OCI-LY1 (cell line): Measurements from ENCODE around the gene EEF1E1.

Experiments used
- H2AFZ ChIP-seq: fragments of 200-600 bp; sonication (generic), shearing (Covaris generic); 2 replicates; pipeline ENCODE4 v1.6.0; 2014; ENCODE audit warnings: antibody characterized with exemption, mild to moderate bottlenecking, low read length
- H3F3A ChIP-seq: fragments of 200-600 bp; sonication (generic), shearing (Covaris generic); 2 replicates; pipeline ENCODE4 v1.6.0; 2014; ENCODE audit warnings: mild to moderate bottlenecking, antibody characterized with exemption, low read length, moderate library complexity; ENCODE audit not compliant: insufficient read depth
- H3K27ac ChIP-seq: fragments of 200-600 bp; sonication (generic); 2 replicates; pipeline ENCODE4 v1.5.1; 2014; ENCODE audit warnings: low read length, mixed run types, mild to moderate bottlenecking, low read depth; ENCODE audit not compliant: poor library complexity, severe bottlenecking
- H3K27me3 ChIP-seq: fragments of 200-600 bp; sonication (generic); 2 replicates; pipeline ENCODE4 v1.6.0; 2014; ENCODE audit warnings: antibody characterized with exemption, mild to moderate bottlenecking, low read length, moderate library complexity; ENCODE audit not compliant: insufficient read depth
- H3K36me3 ChIP-seq: fragments of 200-600 bp; sonication (generic); 2 replicates; pipeline ENCODE4 v1.6.1; 2014; ENCODE audit warnings: mild to moderate bottlenecking, antibody characterized with exemption, low read length, moderate library complexity, mixed read lengths; ENCODE audit not compliant: insufficient read depth
- H3K4me1 ChIP-seq: fragments of 200-600 bp; sonication (generic); 2 replicates; pipeline ENCODE4 v1.5.1; 2014; ENCODE audit warnings: mild to moderate bottlenecking, low read length, moderate library complexity; ENCODE audit not compliant: insufficient read depth, severe bottlenecking
- H3K4me2 ChIP-seq: fragments of 200-600 bp; sonication (generic), shearing (Covaris generic); 2 replicates; pipeline ENCODE4 v1.6.1; 2014; ENCODE audit warnings: low read length
- H3K4me3 ChIP-seq: fragments of 200-600 bp; sonication (generic); 2 replicates; pipeline ENCODE4 v1.5.1; 2014; ENCODE audit warnings: low read length, low read depth, mild to moderate bottlenecking, mixed read lengths; ENCODE audit not compliant: poor library complexity, severe bottlenecking
- H3K79me2 ChIP-seq: fragments of 200-600 bp; shearing (Covaris generic); 2 replicates; pipeline ENCODE4 v1.6.1; 2016; ENCODE audit warnings: mixed run types, low read length, mixed read lengths; ENCODE audit not compliant: insufficient read depth
- H3K9ac ChIP-seq: fragments of 200-600 bp; sonication (generic), shearing (Covaris generic); 2 replicates; pipeline ENCODE4 v1.6.1; 2014; ENCODE audit warnings: mild to moderate bottlenecking, low read length, mixed read lengths
- H3K9me2 ChIP-seq: fragments of 200-600 bp; sonication (generic), shearing (Covaris generic); 2 replicates; pipeline ENCODE4 v1.6.1; 2014; ENCODE audit warnings: low read depth, mild to moderate bottlenecking, low read length, mixed read lengths
- H3K9me3 ChIP-seq: fragments of 200-600 bp; shearing (Covaris generic); 2 replicates; pipeline ENCODE4 v1.6.1; 2014; ENCODE audit warnings: low read length, mixed read lengths
- H4K20me1 ChIP-seq: fragments of 200-600 bp; sonication (generic), shearing (Covaris generic); 2 replicates; pipeline ENCODE4 v1.6.0; 2016; ENCODE audit warnings: mild to moderate bottlenecking, low read length; ENCODE audit not compliant: insufficient read depth
- CTCF ChIP-seq: fragments of 200-600 bp; sonication (generic), shearing (Covaris generic); IDR thresholded peaks from 2 replicates; pipeline ENCODE4 v1.5.1; 2017; ENCODE audit warnings: mild to moderate bottlenecking, antibody characterized with exemption, low read length, moderate library complexity, mixed read lengths
- EZH2 ChIP-seq: fragments of 200-600 bp; sonication (generic), shearing (Covaris generic); IDR thresholded peaks from 2 replicates; pipeline ENCODE4 v1.8.0; 2017; ENCODE audit warnings: borderline replicate concordance, mixed run types, mild to moderate bottlenecking, antibody characterized with exemption, low read length, moderate library complexity, mixed read lengths

EEF1E1 gene

DNA sequence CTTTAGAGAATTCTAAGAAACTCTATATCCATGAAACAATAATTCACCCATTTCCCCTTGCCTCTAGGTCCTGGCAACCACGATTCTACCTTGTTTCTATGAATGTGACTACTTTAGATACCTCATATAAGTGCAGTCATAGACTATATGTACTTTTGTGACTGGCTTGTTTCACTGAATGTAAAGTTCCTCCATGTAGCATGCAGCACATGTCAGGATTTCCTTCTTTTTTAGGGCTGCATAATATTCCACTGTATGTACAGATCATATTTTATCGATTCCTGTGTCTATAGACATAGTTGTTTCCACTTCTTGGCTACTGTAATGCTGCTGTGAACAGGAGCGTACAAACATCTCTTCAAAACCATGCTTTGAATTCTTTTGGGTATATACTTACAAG lies 11.7 kb downstream of the EEF1E1 start:
- 0 out of 2 replicates have a peak, but pooled peaks cover under 1% of the 10 kb centered on the region for H3K79me2 ChIP-seq
- H3K4me3 ChIP-seq = no peak overlapping the region
- no peak overlapping the region for H3K27ac ChIP-seq
- H3K9ac ChIP-seq = no peak overlapping the region
- H3K4me1 ChIP-seq = no peaks in the 10 kb centered on the region
- H3K9me2 ChIP-seq = no peaks in the 10 kb centered on the region
- H3K27me3 ChIP-seq = no peaks in the 10 kb centered on the region
- H3F3A ChIP-seq = no peaks in the 10 kb centered on the region
- H3K9me3 ChIP-seq = peaks cover 6% of the 10 kb centered on the region
- no peak overlapping the region for H2AFZ ChIP-seq
- no peak for TF ChIP-seq CTCF
- TF ChIP-seq EZH2 = no peak
- H3K4me2 ChIP-seq = no peak overlapping the region
- peaks cover 98% of the 10 kb centered on the region for H3K36me3 ChIP-seq
- H4K20me1 ChIP-seq = no peaks in the 10 kb centered on the region

DNA sequence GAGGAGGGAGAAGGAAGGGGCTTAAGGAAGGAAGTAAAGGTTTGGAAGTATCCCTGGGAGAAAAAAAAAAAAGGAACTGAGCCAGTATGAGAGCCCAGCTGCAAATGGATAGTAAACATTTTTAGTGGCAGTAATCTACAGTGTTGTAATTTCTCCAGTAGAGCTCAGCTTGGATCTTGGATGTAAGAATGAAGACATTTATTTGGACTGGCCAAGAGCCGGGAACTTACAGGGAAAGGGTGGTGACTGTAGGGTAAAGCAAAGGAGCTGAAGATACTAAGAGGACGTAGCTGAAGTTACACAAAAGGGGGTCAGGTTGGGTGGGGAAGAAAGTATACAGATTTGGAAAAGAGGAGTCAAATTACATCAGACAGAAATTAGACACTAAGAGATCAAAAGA lies 13.5 kb downstream of the EEF1E1 start:
- no peak for TF ChIP-seq EZH2
- no peak for TF ChIP-seq CTCF
- Histone ChIP-seq H3K4me2 (no peak overlapping the region), H3K36me3 (peaks cover 98% of the 10 kb centered on the region), H4K20me1 (no peaks in the 10 kb centered on the region; the same call in 1 of the 2 replicates), H3F3A (no peaks in the 10 kb centered on the region), H3K4me3 (no peak overlapping the region), H3K9me2 (no peaks in the 10 kb centered on the region), H3K4me1 (no peaks in the 10 kb centered on the region), H3K79me2 (no peaks in the 10 kb centered on the region), H2AFZ (no peak overlapping the region), H3K27ac (no peak overlapping the region), H3K9me3 (peaks cover 6% of the 10 kb centered on the region), H3K9ac (no peak overlapping the region), H3K27me3 (no peaks in the 10 kb centered on the region)

GRCh38 chr6:8087870-8088754 lies 14.2 kb downstream of the EEF1E1 start:
- Histone ChIP-seq H3K27me3 (no peaks in the 10 kb centered on the region), H3K9me2 (no peaks in the 10 kb centered on the region), H2AFZ (no peak overlapping the region), H3K9ac (no peak overlapping the region), H3K27ac (no peak overlapping the region), H3K4me2 (no peak overlapping the region), H3K36me3 (peaks cover 98% of the 10 kb centered on the region), H3F3A (no peaks in the 10 kb centered on the region), H3K4me3 (no peak overlapping the region), H3K9me3 (peaks cover 6% of the 10 kb centered on the region), H4K20me1 (no peaks in the 10 kb centered on the region; the same call in 1 of the 2 replicates), H3K79me2 (no peaks in the 10 kb centered on the region), H3K4me1 (no peaks in the 10 kb centered on the region)
- no peak for TF ChIP-seq CTCF
- no peak for TF ChIP-seq EZH2
